ENCODE data around the gene RERE.

Gene RERE

DNA sequence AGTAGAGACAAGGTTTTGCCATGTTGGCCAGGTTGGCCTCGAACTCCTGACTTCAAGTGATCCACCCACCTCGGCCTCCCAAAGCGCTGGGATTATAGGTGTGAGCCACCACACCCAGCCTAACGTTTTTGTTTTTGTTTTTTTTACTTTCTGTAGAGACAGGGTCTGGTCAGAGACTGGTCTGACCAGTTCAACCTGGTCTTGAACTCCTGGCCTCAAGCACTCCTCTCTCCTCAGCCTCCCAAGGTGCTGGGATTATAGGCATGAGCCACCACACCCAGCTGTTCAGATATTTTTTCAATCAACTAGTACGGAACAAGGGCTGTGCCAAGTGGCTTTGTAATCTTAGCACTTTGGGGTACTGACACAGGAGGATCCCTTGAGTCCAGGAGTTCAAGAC lies 209.5 kb downstream of the RERE start:
- no peak overlapping the region for H3K4me3 ChIP-seq (ENCODE audit: low read depth, low read length)
- POLR2A ChIA-PET = no interaction called here
- TF ChIP-seq, protein P1, sequence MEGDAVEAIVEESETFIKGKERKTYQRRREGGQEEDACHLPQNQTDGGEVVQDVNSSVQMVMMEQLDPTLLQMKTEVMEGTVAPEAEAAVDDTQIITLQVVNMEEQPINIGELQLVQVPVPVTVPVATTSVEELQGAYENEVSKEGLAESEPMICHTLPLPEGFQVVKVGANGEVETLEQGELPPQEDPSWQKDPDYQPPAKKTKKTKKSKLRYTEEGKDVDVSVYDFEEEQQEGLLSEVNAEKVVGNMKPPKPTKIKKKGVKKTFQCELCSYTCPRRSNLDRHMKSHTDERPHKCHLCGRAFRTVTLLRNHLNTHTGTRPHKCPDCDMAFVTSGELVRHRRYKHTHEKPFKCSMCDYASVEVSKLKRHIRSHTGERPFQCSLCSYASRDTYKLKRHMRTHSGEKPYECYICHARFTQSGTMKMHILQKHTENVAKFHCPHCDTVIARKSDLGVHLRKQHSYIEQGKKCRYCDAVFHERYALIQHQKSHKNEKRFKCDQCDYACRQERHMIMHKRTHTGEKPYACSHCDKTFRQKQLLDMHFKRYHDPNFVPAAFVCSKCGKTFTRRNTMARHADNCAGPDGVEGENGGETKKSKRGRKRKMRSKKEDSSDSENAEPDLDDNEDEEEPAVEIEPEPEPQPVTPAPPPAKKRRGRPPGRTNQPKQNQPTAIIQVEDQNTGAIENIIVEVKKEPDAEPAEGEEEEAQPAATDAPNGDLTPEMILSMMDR (IDR thresholded peaks at IDR 0.05; ENCODE audit: insufficient read depth, low read length, missing control alignments) = no peak
- CTCF ChIA-PET = interaction anchor here (0.7 to 1.3 kb wide), 3 partner anchors 10 to 13 kb away, joined by 4 to 6 read pairs (median 5); no protein-coding TSS in a partner anchor
- no peak for DNase-seq (ENCODE audit: low read depth, low spot score)

DNA sequence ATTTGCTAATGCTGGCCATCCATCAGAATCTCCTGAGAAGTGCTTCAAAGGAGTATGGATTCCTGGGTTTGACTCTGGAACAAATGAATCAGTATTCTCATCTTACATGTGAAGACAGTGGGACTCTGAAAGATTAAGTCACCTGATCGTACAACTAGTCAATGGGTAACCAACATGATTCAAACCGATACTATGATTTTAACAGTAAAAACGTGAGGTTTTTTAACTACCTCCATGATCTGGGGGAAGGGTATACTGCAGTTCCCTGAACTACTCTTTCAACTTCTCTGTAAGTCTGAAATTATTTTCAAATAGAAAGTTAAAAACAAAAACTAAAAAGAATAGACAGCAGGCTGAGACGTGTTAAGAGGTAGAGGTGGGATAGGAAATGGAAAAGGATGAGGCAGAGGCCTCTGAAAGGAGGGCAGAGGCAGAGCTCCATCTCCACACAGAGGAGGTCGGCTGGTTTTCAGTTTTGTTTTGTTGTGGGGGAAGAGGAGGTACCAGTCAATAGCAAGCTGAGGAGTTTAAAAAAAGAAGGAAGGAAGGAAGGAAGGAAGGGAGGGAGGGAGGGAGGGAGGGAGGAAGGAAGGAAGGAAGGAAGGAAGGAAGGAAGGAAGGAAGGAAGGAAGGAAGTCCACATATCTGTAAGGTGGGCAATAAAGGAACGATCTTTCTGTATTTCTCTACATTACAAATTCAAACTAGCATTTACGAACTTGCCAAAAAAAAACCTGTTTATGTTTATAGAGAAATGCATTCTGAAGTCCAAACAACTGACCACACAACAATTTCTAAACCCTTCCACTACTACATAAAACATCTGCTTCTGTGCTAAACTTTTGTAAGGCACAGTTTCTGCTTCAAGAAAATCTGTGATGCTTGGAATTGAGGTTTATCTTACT lies 213.1 kb downstream of the RERE start:
- ChIA-PET CTCF (no interaction called here), POLR2A (no interaction called here)
- no peak overlapping the region for H3K4me3 ChIP-seq (ENCODE audit: low read depth, low read length)
- no peak for DNase-seq (ENCODE audit: low read depth, low spot score)
- TF ChIP-seq, protein P1 (IDR thresholded peaks at IDR 0.05; ENCODE audit: insufficient read depth, low read length, missing control alignments) = no peak

DNA sequence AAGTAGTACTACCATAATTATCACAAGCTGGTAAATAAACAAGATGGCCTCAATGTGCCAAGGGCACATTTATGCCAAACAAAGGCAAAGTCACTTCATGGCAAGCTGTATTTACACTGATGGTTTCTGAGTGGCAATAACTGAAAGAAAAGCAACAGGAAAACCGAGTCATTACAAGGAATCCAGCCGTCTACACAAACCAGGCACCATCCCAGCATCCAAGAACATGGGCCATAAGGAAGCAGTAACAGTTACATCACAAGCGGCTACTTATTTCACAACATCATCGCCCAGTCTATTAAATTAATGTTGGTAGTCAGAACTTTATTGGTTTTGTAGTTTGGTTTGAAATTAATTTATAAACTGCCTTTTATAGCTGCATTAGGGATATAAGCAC lies 214.2 kb downstream of the RERE start:
- no peak overlapping the region for H3K4me3 ChIP-seq (ENCODE audit: low read depth, low read length)
- ChIA-PET POLR2A (no interaction called here), CTCF (no interaction called here)
- TF ChIP-seq, protein P1 (IDR thresholded peaks at IDR 0.05; ENCODE audit: insufficient read depth, low read length, missing control alignments) = no peak
- DNase-seq (ENCODE audit: low read depth, low spot score) = no peak

DNA sequence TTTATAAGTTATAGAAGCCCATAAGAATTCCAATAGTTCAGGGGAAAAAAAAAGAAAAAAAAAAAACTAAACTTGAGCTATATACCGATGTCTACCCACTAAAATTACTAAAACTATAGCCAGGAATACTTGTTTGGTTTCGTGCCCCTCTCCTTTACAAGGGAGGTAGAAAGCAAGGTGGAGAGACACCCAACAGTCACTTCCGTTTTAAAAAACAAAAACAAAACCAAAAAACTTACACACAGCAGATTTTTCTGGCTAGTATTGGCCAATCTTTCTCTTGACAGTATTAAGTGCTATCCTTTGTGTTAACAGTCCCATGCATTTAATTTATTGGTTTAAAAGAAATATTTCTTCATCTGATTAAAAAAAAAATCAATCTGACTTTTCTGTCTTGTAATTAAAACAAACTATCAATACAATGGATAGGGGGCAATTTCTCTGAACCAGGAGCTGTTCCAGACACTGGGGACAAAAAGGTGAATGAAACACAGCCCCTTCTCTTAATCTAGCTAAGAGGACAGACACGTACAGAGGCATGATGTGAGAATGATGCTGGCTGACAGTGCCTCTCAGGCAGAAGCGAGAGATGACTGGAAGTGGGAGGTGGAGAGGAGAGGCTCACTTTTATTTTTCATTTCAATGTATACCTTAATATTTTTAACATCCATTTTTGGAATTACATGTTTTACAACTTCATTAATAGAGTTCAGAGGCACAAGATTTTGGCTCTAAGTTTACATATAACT lies 214.8 kb downstream of the RERE start:
- ChIA-PET CTCF (interaction anchor here (1.4 kb wide), 1 partner anchor 124 kb away, joined by 3 read pairs; no protein-coding TSS in a partner anchor), POLR2A (no interaction called here)
- no peak overlapping the region for H3K4me3 ChIP-seq (ENCODE audit: low read depth, low read length)
- no peak for DNase-seq (ENCODE audit: low read depth, low spot score)
- TF ChIP-seq, protein P1 (IDR thresholded peaks at IDR 0.05; ENCODE audit: insufficient read depth, low read length, missing control alignments) = no peak

DNA sequence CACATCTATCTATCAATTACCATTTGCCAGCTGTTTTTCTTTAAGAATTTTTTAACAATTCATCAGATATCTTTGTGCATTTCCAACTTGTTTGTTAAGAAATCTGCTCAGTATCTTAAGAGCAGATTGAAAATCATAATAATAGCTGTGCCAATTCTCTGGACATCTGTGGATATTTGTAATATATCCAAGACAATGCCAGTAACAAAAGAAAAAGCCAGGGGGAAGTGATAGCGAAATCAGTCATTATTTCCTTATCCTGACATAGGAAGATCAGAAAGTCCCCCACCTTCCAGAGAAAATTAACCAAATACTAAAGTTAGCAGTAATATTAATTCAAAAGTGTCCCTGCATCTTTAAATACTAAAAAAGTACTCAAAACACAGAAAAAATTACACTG lies 217.1 kb downstream of the RERE start:
- no peak for DNase-seq (ENCODE audit: low read depth, low spot score)
- no peak overlapping the region for H3K4me3 ChIP-seq (ENCODE audit: low read depth, low read length)
- ChIA-PET CTCF (interaction anchor here (0.7 to 1.7 kb wide), 2 partner anchors 15 to 39 kb away, joined by 3 to 5 read pairs; no protein-coding TSS in a partner anchor), POLR2A (no interaction called here)
- TF ChIP-seq, protein P1 (IDR thresholded peaks at IDR 0.05; ENCODE audit: insufficient read depth, low read length, missing control alignments) = no peak

DNA sequence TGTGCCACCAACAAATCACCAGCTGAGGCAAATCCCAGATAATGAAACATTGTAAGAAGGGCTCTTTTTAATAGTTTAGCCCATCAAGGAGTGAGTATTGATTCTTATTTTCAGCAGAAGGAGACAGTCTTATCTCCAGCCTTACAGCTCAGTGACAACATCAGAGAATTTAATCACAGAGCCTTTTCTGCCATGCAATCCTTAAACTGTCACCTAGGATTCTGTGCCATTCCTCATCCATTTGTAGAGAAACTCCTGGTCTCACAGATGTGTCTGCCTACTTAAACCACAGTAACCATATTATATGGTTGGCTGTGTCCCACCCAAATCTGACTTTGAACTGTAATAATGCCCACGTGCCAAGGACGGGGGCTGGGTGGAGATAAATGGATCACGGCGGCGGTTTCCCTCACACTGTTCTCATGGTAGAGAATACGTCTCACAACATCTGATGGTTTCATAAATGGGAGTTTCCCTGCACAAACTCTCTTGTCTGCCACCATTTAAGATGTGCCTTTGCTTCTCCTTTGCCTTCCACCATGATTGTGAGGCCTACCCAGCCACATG lies 217.7 kb downstream of the RERE start:
- CTCF ChIA-PET = interaction anchor here (0.7 to 1.7 kb wide), 8 partner anchors 9 to 70 kb away, joined by 3 to 5 read pairs (median 4); no protein-coding TSS in a partner anchor
- no peak overlapping the region for H3K4me3 ChIP-seq (ENCODE audit: low read depth, low read length)
- TF ChIP-seq, protein P1 (IDR thresholded peaks at IDR 0.05; ENCODE audit: insufficient read depth, low read length, missing control alignments) = no peak
- no peak for DNase-seq (ENCODE audit: low read depth, low spot score)
- POLR2A ChIA-PET = no interaction called here

All from AG04449 (cell line).